HG02840 (cell line): ENCODE measurements around the gene AGPAT3.

Source experiments
- ATAC-seq: cut with Tn5 transposase; IDR thresholded peaks from one replicate; pipeline ENCODE4 v1.9.1; 2021; ENCODE audit warnings: mild to moderate bottlenecking, moderate library complexity, moderate number of reproducible peaks; ENCODE audit not compliant: unreplicated experiment, low FRiP score

AGPAT3 gene

GRCh38 chr21:43919871-43920801 is 55.1 kb downstream of the AGPAT3 start:
- ATAC-seq, result no peak

- no peak for ATAC-seq
Measured at GRCh38 chr21:43921571-43921978, 56.6 kb downstream of the AGPAT3 start.

GRCh38 chr21:43921979-43922945 is 57.2 kb downstream of the AGPAT3 start:
- ATAC-seq, result no peak

- ATAC-seq, result no peak
Measured at GRCh38 chr21:43922949-43923348, 57.9 kb downstream of the AGPAT3 start.

- no peak for ATAC-seq
Measured at GRCh38 chr21:43923391-43923790, 58.4 kb downstream of the AGPAT3 start.

GRCh38 chr21:43924421-43925095 is 59.5 kb downstream of the AGPAT3 start:
- ATAC-seq, result no peak

- ATAC-seq, result no peak
Measured at GRCh38 chr21:43925096-43925481, 60.1 kb downstream of the AGPAT3 start.

GRCh38 chr21:43925609-43926008 is 60.6 kb downstream of the AGPAT3 start:
- no peak for ATAC-seq

GRCh38 chr21:43926196-43926595 is 61.2 kb downstream of the AGPAT3 start:
- no peak for ATAC-seq

- no peak for ATAC-seq
Measured at GRCh38 chr21:43927591-43928221, 62.7 kb downstream of the AGPAT3 start.

GRCh38 chr21:43928222-43929125 is 63.5 kb downstream of the AGPAT3 start:
- no peak for ATAC-seq

GRCh38 chr21:43929217-43929971 is 64.4 kb downstream of the AGPAT3 start:
- no peak for ATAC-seq

- ATAC-seq, result no peak
Measured at GRCh38 chr21:43930074-43930847, 65.2 kb downstream of the AGPAT3 start.

GRCh38 chr21:43930848-43931375 is 65.9 kb downstream of the AGPAT3 start:
- no peak for ATAC-seq

- no peak for ATAC-seq
Measured at GRCh38 chr21:43931489-43931888, 66.5 kb downstream of the AGPAT3 start.

- ATAC-seq, result no peak
Measured at GRCh38 chr21:43932005-43932404, 67.0 kb downstream of the AGPAT3 start.

- ATAC-seq, result no peak
Measured at GRCh38 chr21:43933199-43933598, 68.2 kb downstream of the AGPAT3 start.
